HK-2 (cell line): ENCODE measurements around the gene CDK15.
A peak's percentile ranks its signal among the peaks of the same experiment; 100 is the strongest.
"Not testable (repeated sequence)": the region's sequence is repeated elsewhere in the genome, so short reads cannot be mapped to it uniquely, and the experiment has no call there.

Experiments
- DNase-seq: peaks from one replicate; pipeline ENCODE4 v3.0.0-alpha.2; 2018; ENCODE audit not compliant: unreplicated experiment

The CDK15 gene

GRCh38 chr2:201806442-201807170 is at the start of gene CDK15:
TSS of gene CDK15 (plus strand) at chr2:201806537. CDS start at chr2:201806665, 128 bp downstream.
- no peak for DNase-seq

- no peak for DNase-seq
Observed at GRCh38 chr2:201758234-201758633, 48.1 kb upstream of the CDK15 start.

GRCh38 chr2:201758873-201759272 is 47.5 kb upstream of the CDK15 start:
- no peak for DNase-seq

- DNase-seq = no peak
Observed at GRCh38 chr2:201759567-201759966, 46.8 kb upstream of the CDK15 start.

GRCh38 chr2:201761101-201761500 is 45.2 kb upstream of the CDK15 start:
- no peak for DNase-seq

GRCh38 chr2:201764469-201764868 is 41.9 kb upstream of the CDK15 start:
- DNase-seq = not testable (repeated sequence)

- DNase-seq = no peak
Observed at GRCh38 chr2:201765799-201766198, 40.5 kb upstream of the CDK15 start.

GRCh38 chr2:201768918-201769317 is 37.4 kb upstream of the CDK15 start:
- DNase-seq = no peak

- DNase-seq = no peak
Observed at GRCh38 chr2:201769666-201770373, 36.5 kb upstream of the CDK15 start.

GRCh38 chr2:201773990-201774389 is 32.3 kb upstream of the CDK15 start:
- no peak for DNase-seq

- no peak for DNase-seq
Observed at GRCh38 chr2:201774546-201774945, 31.8 kb upstream of the CDK15 start.

- no peak for DNase-seq
Observed at GRCh38 chr2:201775326-201775725, 31.0 kb upstream of the CDK15 start.

GRCh38 chr2:201777043-201777442 is 29.3 kb upstream of the CDK15 start:
- DNase-seq = no peak

GRCh38 chr2:201777869-201778268 is 28.5 kb upstream of the CDK15 start:
- no peak for DNase-seq

GRCh38 chr2:201779901-201780673 is 26.2 kb upstream of the CDK15 start:
- no peak for DNase-seq

GRCh38 chr2:201780674-201781493 is 25.5 kb upstream of the CDK15 start, which contains the start of gene ALS2:
TSS of gene ALS2 (minus strand) at chr2:201780933. CDS start at chr2:201768885, 12,048 bp downstream.
- DNase-seq = peak; percentile 99

GRCh38 chr2:201781557-201782051 is 24.7 kb upstream of the CDK15 start:
- DNase-seq = no peak

GRCh38 chr2:201784563-201784962 is 21.8 kb upstream of the CDK15 start:
- no peak for DNase-seq

- DNase-seq = no peak
Observed at GRCh38 chr2:201785135-201785534, 21.2 kb upstream of the CDK15 start.

- no peak for DNase-seq
Observed at GRCh38 chr2:201786471-201786870, 19.9 kb upstream of the CDK15 start.

- no peak for DNase-seq
Observed at GRCh38 chr2:201788371-201788770, 18.0 kb upstream of the CDK15 start.
